ENCODE results near the gene IGLL1.
"Not testable (repeated sequence)": the region's sequence is repeated elsewhere in the genome, so short reads cannot be mapped to it uniquely, and the experiment has no call there.

The IGLL1 gene

DNA sequence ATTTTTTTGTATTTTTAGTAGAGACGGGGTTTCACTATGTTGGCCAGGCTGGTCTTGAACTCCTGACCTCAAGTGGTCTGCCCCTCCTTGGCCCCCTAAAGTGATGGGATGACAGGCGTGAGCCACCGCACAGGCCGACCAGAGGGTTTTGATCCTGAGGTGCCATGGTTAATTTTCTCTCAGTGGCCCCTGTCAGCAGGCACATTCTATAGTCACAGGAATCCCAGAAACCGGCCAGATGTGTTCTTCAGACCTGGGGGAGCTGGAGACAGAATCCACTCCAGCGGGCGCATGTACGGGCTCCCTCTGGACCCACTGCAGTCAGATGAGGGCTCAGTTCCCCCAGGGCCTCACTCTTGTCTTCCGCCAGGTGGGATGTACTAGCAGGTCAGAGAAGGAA, 17.0 kb downstream of the IGLL1 start:
- no peak for DNase-seq (ENCODE audit: low read depth, low spot score)

DNA sequence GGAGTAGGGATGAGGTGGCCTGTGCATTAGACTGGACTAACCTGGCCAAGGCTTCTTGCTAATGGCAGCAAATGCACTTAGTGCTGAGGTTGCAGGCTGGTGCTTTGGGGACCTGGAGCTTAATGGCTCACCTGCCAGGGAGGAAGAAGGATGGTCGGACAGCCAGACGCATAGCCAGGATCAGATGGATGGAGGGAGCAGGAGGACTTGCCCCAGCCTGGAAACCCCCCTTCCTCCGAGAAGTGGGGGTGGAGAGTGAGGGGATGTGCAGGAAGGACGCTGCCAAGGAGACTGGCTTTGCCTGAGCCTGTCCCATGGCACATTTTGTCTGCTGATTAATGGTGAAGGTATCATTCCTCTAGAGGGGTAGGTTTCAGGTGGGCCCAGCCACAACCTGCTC, 17.9 kb downstream of the IGLL1 start:
- DNase-seq (ENCODE audit: low read depth, low spot score) = no peak

DNA sequence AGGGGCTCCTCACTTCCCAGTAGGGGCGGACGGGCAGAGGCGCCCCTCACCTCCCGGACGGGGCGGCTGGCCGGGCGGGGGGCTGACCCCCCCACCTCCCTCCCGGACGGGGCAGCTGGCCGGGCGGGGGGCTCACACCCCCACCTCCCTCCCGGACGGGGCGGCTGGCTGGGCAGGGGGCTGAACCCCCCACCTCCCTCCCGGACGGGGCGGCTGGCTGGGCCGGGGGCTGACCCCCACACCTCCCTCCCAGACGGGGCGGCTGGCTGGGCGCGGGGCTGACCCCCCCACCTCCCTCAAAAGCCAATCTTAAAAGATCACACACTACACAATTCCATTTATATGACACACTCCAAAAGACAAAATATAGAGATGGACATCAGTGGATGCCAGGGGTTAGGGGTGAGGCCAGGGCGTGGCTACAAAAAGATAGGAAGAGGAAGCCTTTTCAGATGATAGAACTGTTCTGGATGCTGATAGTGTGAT, 19.0 kb downstream of the IGLL1 start:
- not testable (repeated sequence) for DNase-seq (ENCODE audit: low read depth, low spot score)

DNA sequence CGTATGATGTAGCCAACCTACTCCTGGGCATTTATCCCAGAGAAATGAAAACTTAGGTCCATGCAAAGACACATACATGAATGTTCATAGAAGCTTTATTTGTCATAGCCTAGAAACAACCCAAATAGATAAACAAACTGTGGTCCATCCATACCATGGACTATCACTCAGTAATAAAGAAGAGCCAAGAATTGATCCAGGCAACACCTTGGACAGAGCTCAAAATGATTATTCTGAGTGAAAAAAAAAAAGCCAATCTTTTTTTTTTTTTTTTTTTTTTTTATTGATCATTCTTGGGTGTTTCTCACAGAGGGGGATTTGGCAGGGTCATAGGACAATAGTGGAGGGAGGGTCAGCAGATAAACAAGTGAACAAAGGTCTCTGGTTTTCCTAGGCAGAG, 19.9 kb downstream of the IGLL1 start:
- not testable (repeated sequence) for DNase-seq (ENCODE audit: low read depth, low spot score)

DNA sequence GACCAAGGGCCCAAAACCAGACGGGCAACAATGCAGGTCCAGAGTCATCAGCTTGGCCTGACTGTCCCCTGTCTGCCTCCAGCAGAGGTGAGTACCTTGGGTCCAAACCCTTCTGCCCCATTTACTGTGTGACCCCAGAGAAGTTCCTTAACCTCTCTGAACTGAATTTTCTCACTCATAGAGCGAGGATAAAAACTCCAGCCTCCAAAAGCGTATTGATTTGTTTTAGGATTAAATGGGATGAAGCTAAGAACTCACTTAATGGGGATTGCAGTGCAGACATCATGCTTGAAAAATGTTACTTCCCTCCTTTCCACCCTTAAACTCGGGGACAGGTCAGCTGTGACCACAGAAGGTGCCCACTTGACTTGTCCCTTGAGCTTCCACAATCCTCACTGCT, 22.6 kb downstream of the IGLL1 start:
- DNase-seq (ENCODE audit: low read depth, low spot score) = no peak

DNA sequence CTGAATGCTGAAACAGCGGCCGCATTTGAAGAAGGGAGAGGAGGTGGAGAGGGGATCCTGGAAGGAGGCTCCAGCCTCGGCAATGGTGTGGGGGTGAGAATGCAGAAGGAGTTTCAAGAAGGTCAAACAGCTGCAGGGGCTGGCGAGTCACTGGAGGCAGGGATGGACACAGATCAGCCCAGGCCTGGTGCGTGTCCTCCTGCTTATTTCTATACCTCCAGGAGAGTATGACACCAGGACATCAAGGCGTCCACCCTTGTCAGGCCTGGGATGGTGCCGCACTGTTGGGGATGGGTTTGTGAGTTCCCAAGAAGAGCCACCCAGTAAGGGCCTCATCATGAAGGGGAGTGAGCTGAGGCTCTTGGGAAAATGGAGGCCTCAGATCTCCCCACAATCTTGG, 23.1 kb downstream of the IGLL1 start:
- DNase-seq (ENCODE audit: low read depth, low spot score) = no peak

DNA sequence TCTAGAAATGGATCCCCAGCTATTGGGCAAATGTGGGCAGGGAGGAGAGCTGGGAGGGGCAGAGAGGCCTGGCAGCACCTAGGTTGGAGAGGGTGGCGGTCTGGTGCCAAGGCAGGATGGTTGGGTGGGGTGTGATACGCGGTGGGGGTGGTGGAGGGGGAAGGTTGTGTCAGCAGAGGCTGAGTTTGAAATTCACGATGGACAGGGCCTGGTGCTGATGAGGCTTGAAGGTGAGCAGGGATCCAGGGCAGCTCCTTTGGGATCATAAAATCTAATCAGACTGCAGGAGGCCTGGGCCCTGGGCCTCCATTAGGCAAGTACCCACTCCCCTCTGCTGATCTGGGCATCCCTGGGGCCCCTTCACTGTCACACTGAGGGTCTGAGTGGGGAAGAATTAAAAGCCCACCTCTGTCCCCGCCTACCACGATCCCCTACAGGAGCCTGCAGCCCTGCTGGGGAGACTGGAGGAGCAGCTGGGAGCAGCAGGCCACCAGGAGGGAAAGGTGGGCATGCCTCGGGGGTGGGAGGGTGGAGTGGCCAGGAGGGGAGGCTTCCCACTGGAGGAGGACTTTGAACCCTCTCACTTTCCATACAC, 24.0 kb downstream of the IGLL1 start:
- DNase-seq (ENCODE audit: low read depth, low spot score) = no peak

DNA sequence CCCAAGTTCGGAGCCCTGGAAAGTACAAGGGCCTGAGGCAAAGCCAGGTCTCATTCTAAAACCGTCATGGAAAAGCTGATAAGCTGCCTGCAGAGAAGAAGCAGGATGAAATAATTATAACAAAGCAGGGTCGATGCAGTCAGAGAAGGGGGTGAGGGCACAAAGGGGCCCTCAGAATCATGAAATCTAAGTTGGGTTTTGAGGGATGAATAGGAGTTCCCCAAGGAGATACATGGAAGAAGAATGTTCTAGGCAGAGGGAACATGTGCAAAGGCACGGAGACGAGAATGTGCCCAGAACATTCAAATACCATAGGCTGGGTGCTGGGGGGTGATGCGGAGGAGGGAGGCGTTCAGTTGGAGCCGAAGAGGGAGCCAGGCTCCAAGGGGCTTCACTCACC, 25.0 kb downstream of the IGLL1 start:
- DNase-seq (ENCODE audit: low read depth, low spot score) = no peak

DNA sequence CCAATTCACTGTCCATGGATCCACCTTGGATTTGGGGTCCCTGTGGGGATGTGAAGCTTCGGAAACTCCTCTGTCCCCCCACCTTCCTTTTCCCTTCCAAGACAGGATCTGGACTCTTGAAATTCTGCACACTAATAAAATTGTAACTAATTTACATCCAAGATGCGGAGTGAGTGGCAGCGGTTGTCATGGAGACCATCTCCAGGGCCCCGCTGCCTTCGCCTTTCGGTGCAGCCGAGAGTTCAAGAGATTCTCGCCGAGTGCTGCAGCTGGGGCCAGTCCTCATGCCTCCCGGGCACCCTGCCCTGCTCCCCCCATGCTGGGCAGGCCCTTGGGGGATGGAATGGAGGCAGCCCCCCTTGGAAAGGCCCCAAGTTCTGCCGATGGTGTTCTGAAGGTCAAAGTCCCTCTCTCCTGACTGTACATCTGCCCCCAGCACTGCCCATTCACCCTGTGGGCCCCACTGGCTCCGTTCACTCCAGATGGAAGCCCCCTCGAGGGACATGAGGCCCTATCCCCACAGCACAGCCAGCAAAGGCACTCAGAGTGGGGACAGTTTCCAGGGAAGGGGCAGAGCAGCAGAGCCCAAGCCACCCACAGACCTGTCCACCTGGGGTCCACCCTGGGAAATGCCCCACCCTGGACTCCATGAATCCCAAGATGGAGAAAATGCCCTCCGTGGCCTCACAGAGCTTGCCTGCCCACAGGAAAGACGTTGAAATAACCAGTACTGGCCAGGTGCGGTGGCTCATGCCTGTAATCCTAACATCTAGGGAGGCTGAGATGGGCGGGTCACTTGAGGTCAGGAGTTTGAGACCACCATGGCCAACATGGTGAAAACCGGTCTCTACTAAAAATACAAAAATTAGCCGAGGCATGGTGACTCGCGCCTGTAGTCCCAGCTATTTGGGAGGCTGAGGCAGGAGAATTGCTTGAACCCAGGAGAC, 25.9 kb downstream of the IGLL1 start:
- no peak for DNase-seq (ENCODE audit: low read depth, low spot score)

DNA sequence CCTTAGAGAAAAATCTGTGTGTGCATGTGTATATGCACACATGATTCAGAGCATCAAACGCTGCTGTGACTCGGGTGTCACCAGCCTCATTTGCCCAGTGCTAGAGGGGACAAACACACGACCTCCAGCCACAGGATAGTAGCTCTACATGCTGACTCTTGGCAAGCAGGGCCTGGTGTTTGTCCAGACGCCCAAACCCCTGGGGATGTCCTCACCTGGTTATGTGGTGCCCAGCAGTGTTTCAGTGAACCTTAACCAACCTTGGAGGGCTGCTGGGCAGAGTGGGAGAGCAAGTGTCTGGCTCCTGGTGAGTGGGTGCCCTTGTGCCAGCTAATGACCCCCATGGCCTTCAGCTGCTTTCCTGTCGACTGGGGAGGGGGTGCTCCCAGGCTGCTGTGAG, 26.7 kb downstream of the IGLL1 start:
- DNase-seq (ENCODE audit: low read depth, low spot score) = no peak

DNA sequence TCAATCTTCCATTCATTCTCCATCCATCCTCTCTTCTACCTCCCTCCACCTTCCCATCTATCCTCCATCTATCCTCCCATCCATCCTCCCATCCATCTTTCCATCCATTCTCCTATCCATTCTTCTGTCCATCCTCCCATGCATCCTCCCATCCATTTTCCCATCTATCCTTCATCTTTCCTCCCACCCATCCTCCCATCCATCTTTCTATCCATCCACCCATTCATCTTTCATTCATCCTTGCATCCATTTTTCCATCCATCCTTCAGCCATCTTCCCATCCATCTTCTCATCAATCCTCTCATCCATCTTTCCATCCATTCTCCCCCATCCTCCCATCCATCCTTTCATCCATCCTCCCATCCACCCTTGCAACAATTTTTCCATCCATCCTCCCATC, 27.5 kb downstream of the IGLL1 start:
- DNase-seq (ENCODE audit: low read depth, low spot score) = no peak

DNA sequence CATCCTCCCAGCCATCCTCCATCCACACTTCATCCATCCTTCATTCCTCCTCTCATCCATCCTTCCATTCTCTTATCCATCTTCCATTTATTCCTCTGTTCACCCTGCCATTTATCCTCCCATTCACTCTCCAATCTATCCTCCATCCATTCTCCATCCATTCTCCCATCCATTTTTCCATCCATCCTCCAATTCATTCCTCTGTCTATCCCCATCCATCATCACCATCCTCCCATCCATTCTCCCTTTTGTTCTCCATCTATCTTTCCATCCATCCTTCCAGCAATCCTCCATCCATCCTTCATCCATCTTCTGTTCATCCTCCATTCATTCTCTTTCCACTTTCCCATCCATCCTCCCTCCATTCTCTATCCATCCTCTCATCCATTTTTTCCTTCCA, 28.7 kb downstream of the IGLL1 start:
- no peak for DNase-seq (ENCODE audit: low read depth, low spot score)

DNA sequence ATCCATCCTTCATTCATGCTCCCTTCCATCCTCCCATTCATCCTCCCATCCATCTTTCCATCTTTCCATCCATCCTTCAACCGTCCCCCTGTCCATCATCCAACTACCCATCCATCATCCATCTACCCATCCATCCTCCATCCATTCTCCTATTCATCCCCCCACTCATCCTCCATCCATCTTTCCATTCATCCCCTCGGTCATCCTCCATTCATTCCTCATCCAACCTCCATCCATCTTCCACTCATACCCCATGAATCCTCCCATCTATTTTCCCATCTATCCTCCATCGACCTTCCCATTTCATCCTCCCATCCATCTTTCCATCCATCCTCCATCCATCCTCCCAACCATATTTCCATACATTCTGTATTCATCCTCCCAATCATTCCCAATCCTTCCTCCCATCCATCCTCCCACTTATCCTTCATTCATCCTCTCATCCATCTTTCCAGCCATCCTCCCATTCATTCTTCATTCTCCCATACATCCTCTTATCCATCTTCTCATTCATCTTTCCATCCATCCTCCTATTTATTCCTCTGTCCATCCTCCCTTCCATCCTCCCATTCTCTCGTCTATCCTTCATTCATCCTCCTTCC, 29.9 kb downstream of the IGLL1 start:
- DNase-seq (ENCODE audit: low read depth, low spot score) = no peak

DNA sequence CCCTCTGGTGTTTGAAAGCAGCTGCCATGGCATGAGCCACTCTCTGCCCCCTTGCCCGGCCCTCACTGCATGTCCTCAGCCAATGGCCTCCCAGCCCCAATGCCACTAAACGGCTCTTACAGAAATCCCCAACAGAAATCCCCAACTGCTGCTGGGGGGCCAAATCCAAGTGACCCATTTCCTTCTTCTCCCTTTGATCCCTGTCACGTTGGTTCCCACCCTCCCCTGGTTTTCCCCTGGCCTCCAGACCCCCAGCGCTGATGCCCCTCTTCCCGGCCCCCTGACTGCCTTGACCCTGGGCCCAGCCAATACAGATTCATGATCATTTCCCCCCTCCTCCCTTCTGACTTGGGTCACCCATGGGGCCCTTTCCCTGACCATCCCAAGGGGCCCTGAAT, 30.9 kb downstream of the IGLL1 start:
- no peak for DNase-seq (ENCODE audit: low read depth, low spot score)

DNA sequence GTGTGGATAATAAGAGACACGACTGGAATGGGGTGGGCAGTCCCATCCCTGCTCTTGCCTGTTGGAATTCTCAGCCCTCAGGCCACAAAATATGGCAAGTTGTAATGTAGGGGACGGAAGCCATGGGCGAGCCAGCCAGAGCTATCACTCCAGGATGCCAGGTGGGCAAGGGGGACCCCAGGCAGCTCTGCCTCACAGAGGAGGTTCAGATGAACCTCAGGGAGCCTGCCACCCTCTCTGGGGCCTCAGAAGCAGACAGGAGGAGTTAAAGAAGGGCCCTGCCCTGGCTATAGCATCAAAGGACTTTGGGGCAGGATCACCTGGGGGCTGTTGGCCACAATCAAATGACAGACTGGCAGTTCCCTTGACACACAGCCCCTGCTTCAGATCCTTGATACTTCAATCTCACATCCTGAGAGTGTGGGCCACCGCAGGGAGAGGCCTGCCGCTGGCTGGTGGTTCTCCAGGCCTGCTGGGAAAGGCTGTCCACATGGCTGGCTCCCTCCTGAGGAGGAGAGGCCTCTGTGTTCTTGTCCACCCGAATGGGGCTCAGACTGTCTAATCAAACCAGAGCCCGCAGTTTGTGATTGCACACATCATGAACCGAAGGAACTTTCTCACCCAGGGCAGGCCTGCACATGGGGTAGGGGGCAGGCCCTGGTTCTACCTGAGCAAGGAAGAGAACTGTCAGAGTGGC, 31.4 kb downstream of the IGLL1 start:
- DNase-seq (ENCODE audit: low read depth, low spot score) = no peak

DNA sequence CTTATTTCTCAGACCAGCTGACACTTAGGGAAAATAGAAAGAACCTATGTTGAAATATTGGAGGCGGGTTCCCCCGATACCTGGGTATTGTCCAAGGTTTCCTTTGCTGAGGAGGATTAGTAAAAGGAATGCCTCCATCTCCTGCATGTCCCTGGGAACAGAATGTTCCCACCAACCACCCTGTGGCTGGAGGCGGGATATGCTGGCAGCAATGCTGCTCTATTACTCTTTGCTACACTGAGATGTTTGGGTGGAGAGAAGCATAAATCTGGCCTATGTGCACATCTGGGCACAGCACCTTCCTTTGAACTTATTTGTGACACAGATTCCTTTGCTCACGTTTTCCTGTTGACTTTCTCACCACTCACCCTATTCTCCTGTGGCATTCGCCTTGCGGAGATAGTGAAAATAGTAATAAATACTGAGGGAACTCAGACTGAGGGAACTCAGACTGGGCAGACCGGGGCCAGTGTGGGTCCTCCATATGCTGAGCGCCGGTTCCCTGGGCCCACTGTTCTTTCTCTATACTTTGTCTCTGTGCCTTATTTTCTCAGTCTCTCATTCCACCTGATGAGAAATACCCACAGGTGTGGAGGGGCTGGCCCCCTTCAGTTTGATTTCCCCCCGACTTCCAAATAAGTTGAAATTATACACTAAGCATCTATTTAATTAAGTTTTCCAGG, 32.1 kb downstream of the IGLL1 start:
- no peak for DNase-seq (ENCODE audit: low read depth, low spot score)

DNA sequence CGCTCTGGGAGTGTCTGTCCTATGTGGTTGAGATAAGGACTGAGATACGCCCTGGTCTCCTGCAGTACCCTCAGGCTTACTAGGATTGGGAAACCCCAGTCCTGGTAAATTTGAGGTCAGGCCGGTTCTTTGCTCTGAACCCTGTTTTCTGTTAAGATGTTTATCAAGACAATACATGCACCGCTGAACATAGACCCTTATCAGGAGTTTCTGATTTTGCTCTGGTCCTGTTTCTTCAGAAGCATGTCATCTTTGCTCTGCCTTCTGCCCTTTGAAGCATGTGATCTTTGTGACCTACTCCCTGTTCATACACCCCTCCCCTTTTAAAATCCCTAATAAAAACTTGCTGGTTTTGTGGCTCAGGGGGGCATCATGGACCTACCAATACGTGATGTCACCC, 32.7 kb downstream of the IGLL1 start:
- not testable (repeated sequence) for DNase-seq (ENCODE audit: low read depth, low spot score)

DNA sequence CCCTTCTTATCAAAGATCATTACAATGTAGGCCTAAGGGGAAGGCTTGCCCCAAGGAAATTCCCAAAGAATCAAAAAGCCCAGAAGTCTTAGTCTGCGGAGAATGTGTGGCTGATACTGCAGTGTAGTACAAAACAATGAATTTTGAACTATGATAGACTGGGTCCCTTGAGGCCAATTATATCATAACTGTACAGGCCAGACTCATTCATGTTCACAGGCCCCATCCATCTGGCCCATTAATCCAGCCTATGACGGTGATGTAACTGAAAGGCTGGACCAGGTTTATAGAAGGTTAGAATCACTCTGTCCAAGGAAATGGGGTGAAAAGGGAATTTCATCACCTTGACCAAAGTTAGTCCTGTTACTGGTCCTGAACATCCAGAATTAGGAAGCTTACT, 35.2 kb downstream of the IGLL1 start:
- DNase-seq (ENCODE audit: low read depth, low spot score) = no peak

DNA sequence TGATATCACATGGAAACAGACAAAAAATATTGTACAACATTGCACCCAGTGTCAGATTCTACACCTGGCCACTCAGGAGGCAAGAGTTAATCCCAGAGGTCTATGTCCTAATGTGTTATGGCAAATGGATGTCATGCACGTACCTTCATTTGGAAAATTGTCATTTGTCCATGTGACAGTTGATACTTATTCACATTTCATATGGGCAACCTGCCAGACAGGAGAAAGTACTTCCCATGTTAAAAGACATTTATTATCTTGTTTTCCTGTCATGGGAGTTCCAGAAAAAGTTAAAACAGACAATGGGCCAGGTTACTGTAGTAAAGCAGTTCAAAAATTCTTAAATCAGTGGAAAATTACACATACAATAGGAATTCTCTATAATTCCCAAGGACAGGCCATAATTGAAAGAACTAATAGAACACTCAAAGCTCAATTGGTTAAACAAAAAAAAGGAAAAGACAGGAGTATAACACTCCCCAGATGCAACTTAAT, 36.5 kb downstream of the IGLL1 start:
- DNase-seq (ENCODE audit: low read depth, low spot score) = not testable (repeated sequence)

DNA sequence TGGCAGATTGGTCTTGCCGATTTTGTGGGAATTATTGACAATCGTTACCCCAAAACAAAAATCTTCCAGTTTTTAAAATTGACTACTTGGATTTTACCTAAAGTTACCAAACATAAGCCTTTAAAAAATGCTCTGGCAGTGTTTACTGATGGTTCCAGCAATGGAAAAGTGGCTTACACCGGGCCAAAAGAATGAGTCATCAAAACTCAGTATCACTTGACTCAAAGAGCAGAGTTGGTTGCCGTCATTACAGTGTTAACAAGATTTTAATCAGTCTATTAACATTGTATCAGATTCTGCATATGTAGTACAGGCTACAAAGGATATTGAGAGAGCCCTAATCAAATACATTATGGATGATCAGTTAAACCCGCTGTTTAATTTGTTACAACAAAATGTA, 37.2 kb downstream of the IGLL1 start:
- no peak for DNase-seq (ENCODE audit: low read depth, low spot score)

DNA sequence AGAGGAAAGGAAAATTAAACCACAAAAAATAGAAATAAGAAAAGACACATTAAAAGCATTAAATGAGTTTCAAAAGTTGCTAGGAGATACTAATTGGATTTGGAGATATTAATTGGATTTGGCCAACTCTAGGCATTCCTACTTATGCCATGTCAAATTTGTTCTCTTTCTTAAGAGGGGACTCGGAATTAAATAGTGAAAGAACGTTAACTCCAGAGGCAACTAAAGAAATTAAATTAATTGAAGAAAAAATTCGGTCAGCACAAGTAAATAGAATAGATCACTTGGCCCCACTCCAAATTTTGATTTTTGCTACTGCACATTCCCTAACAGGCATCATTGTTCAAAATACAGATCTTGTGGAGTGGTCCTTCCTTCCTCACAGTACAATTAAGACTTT, 37.7 kb downstream of the IGLL1 start:
- DNase-seq (ENCODE audit: low read depth, low spot score) = not testable (repeated sequence)

Data from iPS DF 19.7 (cell line).